Keratinocyte (primary cell): ENCODE measurements around the gene GALT. TPM values are rescaled to one million over a fixed set of nuclear protein-coding genes. Genes with fewer than 3 reads are reported as not detected.

ENCODE experiments used
- DNase-seq: peaks from one replicate; pipeline ENCODE4 v3.0.0-alpha.2; 2011; ENCODE audit warnings: low read depth, missing footprints, low spot score
- FAIRE-seq: peaks from 2 replicates; lab custom pipeline; 2011; peaks lifted over from hg19 to GRCh38; lab: Jason Lieb, UNC
- H2AFZ ChIP-seq: 2 replicates; pipeline ENCODE4 v1.6.0; 2012; ENCODE audit warnings: low read length, control low read depth, inconsistent platforms; ENCODE audit not compliant: control insufficient read depth
- H3K27ac ChIP-seq: 2 replicates; pipeline ENCODE4 v1.5.1; 2011; ENCODE audit warnings: low read length; ENCODE audit not compliant: control insufficient read depth, insufficient read depth
- H3K27me3 ChIP-seq: 3 replicates; pipeline ENCODE4 v1.6.0; 2011; ENCODE audit warnings: low read length; ENCODE audit not compliant: control insufficient read depth, insufficient read depth; ENCODE audit errors: extremely low read depth
- H3K36me3 ChIP-seq, 2 experiments: 2 replicates in 1 of 2; 3 replicates in 1 of 2; pipeline ENCODE4 v1.5.1; 2011; ENCODE audit warnings: low read length in 2 of 2, mild to moderate bottlenecking in 1 of 2; ENCODE audit not compliant: control insufficient read depth in 2 of 2, insufficient read depth in 2 of 2; ENCODE audit errors: extremely low read depth in 1 of 2
- H3K4me1 ChIP-seq: 3 replicates; pipeline ENCODE4 v1.5.1; 2011; ENCODE audit warnings: low read length; ENCODE audit not compliant: control insufficient read depth, insufficient read depth; ENCODE audit errors: extremely low read depth
- H3K4me2 ChIP-seq: 3 replicates; pipeline ENCODE4 v1.6.0; 2011; ENCODE audit warnings: low read depth, low read length; ENCODE audit not compliant: control insufficient read depth, insufficient read depth; ENCODE audit errors: extremely low read depth
- H3K4me3 ChIP-seq, 3 experiments: fragments of 200-600 bp in 1 of 3; sonication (generic) in 1 of 3; 2 replicates in 2 of 3; 3 replicates in 1 of 3; pipeline ENCODE4 v1.5.1; 2011 to 2016; ENCODE audit warnings: low read length in 3 of 3, mild to moderate bottlenecking in 3 of 3, control low read depth in 2 of 3, inconsistent platforms in 1 of 3, low read depth in 1 of 3, mixed read lengths in 1 of 3, mixed run types in 1 of 3, moderate library complexity in 1 of 3; ENCODE audit not compliant: control insufficient read depth in 2 of 3, insufficient read depth in 2 of 3; ENCODE audit errors: extremely low read depth in 1 of 3
- H3K79me2 ChIP-seq: 2 replicates; pipeline ENCODE4 v1.6.0; 2012; ENCODE audit warnings: low read length; ENCODE audit not compliant: control insufficient read depth, insufficient read depth
- H3K9ac ChIP-seq: 3 replicates; pipeline ENCODE4 v1.6.0; 2011; ENCODE audit warnings: low read length; ENCODE audit not compliant: control insufficient read depth, insufficient read depth; ENCODE audit errors: extremely low read depth
- H3K9me1 ChIP-seq: 3 replicates; pipeline ENCODE4 v1.6.0; 2011; ENCODE audit warnings: low read length; ENCODE audit not compliant: control insufficient read depth, insufficient read depth; ENCODE audit errors: extremely low read depth
- H3K9me3 ChIP-seq: 2 replicates; pipeline ENCODE4 v1.5.1; 2012; ENCODE audit warnings: low read depth, low read length; ENCODE audit not compliant: control insufficient read depth
- H4K20me1 ChIP-seq: 3 replicates; pipeline ENCODE4 v1.6.0; 2011; ENCODE audit warnings: low read length; ENCODE audit not compliant: control insufficient read depth, insufficient read depth; ENCODE audit errors: extremely low read depth
- EZH2 ChIP-seq: IDR thresholded peaks from one replicate; pipeline ENCODE4 v1.6.1; 2012; ENCODE audit warnings: inconsistent platforms, mild to moderate bottlenecking, low read length, moderate library complexity
- dilution Hi-C: fragments of 300-500 bp; cut with MboI; formaldehyde crosslinking; loops from one replicate; pipeline ENCODE4 v1.7.0; 2020; ENCODE audit warnings: low sequenced_read_pairs; ENCODE audit not compliant: extremely low pct_ligation_motif_present
- polyA plus RNA-seq, 5 experiments: library from polyadenylated mRNA; depleted of rRNA in 3 of 5; stranded (reverse) in 3 of 5; stranded (forward) in 1 of 5; unstranded in 1 of 5; fragments of >200 nt; gene quantifications; 1 replicate in 1 of 5; 2 replicates in 3 of 5; 3 replicates in 1 of 5; pipeline versions ENCODE4 v1.2.1 to v1.2.3, GENCODE V29; 2011 to 2012; ENCODE audit warnings: missing spikeins in 2 of 5, low read depth in 1 of 5, low replicate concordance in 1 of 5
- TF ChIP-seq, protein P1 (sequence below), 3 experiments: IDR thresholded peaks in 1 of 3; conservative IDR thresholded peaks in 1 of 3; optimal IDR thresholded peaks in 1 of 3; 2 replicates in 2 of 3; 3 replicates in 1 of 3; pipeline versions ENCODE3 to v1.5.1; 2011; ENCODE audit warnings: low read length in 3 of 3, mild to moderate bottlenecking in 3 of 3, moderate library complexity in 2 of 3, control low read depth in 1 of 3, inconsistent platforms in 1 of 3; ENCODE audit not compliant: insufficient read depth in 2 of 3; ENCODE audit errors: extremely low read depth in 1 of 3

The GALT gene
- polyA plus RNA-seq, 1 donor (not counting 4 experiments of a cell fraction or from before 2014, with no cell fraction given) = 30.8 TPM

DNA sequence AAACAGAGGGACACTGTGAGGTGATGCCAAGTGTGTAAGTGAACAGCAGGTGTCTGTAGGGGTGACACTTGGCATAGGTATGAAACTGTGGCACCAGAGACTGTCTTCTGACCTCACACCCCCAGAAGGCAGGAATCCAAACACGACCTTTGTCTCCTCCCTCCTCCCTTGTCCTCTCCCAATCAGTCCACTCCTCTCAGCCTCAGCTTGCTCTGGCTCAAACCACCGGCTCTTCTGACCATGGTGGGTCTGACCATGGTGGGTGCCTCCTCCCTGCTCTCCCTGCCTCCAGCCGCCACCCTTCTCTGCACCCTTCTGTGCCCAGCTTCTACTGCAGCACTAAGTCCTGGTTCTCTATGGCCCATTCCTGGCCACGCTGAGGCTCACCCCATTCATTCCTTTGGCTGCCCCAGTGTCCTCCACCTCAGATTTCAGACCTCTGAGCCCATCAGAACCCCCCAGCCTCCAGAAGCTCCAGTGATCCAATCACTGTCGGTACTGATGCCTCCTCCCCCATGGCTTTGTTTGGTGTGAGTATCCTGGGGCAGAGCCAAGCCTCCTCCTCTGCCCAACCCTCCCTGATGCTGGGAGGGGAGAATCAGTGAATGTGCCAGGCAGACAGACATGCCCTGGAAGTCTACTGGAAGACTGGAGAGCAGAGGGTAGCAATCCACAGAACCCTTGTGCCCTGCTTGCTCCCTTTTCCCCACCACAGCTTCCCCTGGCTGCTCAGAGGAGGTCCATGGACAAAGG lies 15.9 kb upstream of the GALT start:
- peaks cover 42% of the 10 kb centered on the region for H3K27me3 ChIP-seq

DNA sequence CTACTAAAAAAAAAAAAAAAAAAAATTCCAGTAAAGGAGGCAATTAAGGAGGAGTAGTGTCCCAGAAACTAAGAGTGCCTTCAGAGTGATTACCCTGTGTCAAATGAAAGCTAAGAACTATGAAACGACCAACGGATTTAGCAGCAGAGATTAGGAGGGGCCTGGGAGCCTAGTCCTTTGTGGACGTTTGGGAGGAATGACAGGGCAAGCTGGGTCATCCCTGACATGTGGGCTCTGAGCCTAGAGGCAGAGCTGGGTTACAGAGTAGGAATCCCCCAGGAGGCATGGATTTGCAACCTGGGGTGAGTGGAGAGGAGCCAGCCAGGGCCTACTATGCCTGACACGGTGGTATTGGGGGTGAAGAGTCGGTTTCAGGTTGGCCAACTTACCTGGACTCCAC lies 13.3 kb upstream of the GALT start:
- dilution Hi-C loops = no loop called here
- Histone ChIP-seq H3K9me1 (no peaks in the 10 kb centered on the region), H3K4me3 (no peak overlapping the region), H3K79me2 (peaks cover 25% of the 10 kb centered on the region), H3K4me1 (peaks cover 22% of the 10 kb centered on the region), H2AFZ (no peak overlapping the region), H3K9ac (no peak overlapping the region), H3K27ac (no peak overlapping the region), H3K9me3 (no peaks in the 10 kb centered on the region), H3K4me2 (no peak overlapping the region), H4K20me1 (peaks cover 2% of the 10 kb centered on the region), H3K36me3 (peaks cover 11 to 12% of the 10 kb centered on the region in 2 experiments), H3K27me3 (peaks cover 20% of the 10 kb centered on the region)
- TF ChIP-seq, protein P1, sequence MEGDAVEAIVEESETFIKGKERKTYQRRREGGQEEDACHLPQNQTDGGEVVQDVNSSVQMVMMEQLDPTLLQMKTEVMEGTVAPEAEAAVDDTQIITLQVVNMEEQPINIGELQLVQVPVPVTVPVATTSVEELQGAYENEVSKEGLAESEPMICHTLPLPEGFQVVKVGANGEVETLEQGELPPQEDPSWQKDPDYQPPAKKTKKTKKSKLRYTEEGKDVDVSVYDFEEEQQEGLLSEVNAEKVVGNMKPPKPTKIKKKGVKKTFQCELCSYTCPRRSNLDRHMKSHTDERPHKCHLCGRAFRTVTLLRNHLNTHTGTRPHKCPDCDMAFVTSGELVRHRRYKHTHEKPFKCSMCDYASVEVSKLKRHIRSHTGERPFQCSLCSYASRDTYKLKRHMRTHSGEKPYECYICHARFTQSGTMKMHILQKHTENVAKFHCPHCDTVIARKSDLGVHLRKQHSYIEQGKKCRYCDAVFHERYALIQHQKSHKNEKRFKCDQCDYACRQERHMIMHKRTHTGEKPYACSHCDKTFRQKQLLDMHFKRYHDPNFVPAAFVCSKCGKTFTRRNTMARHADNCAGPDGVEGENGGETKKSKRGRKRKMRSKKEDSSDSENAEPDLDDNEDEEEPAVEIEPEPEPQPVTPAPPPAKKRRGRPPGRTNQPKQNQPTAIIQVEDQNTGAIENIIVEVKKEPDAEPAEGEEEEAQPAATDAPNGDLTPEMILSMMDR (optimal IDR thresholded peaks at IDR 0.05 in 1 of 3, IDR thresholded peaks at IDR 0.05 in 1 of 3, conservative IDR thresholded peaks at IDR 0.05 in 1 of 3; ENCODE audit: extremely low read depth in 1 of 3, insufficient read depth in 2 of 3, low read length in 3 of 3) = no peak
- no peak for TF ChIP-seq EZH2
- FAIRE-seq (no peak), DNase-seq (no peak)

More for the DNA sequence above, 15.9 kb upstream of the GALT start:
- H3K4me1 ChIP-seq = peaks cover 8% of the 10 kb centered on the region
- DNase-seq (no peak), FAIRE-seq (peak; percentile 44)
- H3K9me3 ChIP-seq = no peaks in the 10 kb centered on the region
- no peaks in the 10 kb centered on the region for H3K9me1 ChIP-seq
- H3K4me2 ChIP-seq = no peak overlapping the region
- H4K20me1 ChIP-seq = peaks cover 2% of the 10 kb centered on the region
- H3K4me3 ChIP-seq = no peak overlapping the region
- dilution Hi-C loops = no loop called here
- no peak overlapping the region for H3K27ac ChIP-seq
- H3K36me3 ChIP-seq = peaks cover 9 to 12% of the 10 kb centered on the region in 2 experiments
- TF ChIP-seq, protein P1 (optimal IDR thresholded peaks at IDR 0.05 in 1 of 3, IDR thresholded peaks at IDR 0.05 in 1 of 3, conservative IDR thresholded peaks at IDR 0.05 in 1 of 3; ENCODE audit: extremely low read depth in 1 of 3, insufficient read depth in 2 of 3, low read length in 3 of 3) = no peak
- no peak for TF ChIP-seq EZH2
- H2AFZ ChIP-seq = no peak overlapping the region
- peaks cover 6% of the 10 kb centered on the region for H3K79me2 ChIP-seq
- no peak overlapping the region for H3K9ac ChIP-seq
